ENCODE measurements around the gene MTA1. TPM values are rescaled to one million over a fixed set of nuclear protein-coding genes. Genes with fewer than 3 reads are reported as not detected.

The MTA1 gene
- polyA plus RNA-seq, 2 of the 4 experiments (the other 2 are of a cell fraction) = 46.8 to 86.7 TPM

GRCh38 chr14:105430565-105430964 lies 10.9 kb downstream of the MTA1 start (continued):
- TF ChIP-seq SMC3 (IDR thresholded peaks at IDR 0.05) = no peak
- TF ChIP-seq POLR2A (IDR thresholded peaks at IDR 0.05; ENCODE audit: low read length) = no peak

GRCh38 chr14:105431256-105431655 lies 11.6 kb downstream of the MTA1 start:
- POLR2A ChIA-PET = interaction anchor here (1.2 kb wide), 1 partner anchor 49 kb away, joined by 3 read pairs; no protein-coding TSS in a partner anchor
- H3K4me2 ChIP-seq = peak overlapping the region; percentile 33; the same call in 1 of the 3 replicates
- TF ChIP-seq CHD2 (IDR thresholded peaks at IDR 0.05; ENCODE audit: low read length, partially characterized antibody) (no peak), HEYL (CRISPR knock-in tag; IDR thresholded peaks at IDR 0.05) (no peak), NFE2L2 (conservative IDR thresholded peaks at IDR 0.05; ENCODE audit: low read length) (no peak), ELK1 (IDR thresholded peaks at IDR 0.05; ENCODE audit: low read depth, low read length) (no peak), BHLHE40 (IDR thresholded peaks at IDR 0.05; ENCODE audit: low read depth, low read length) (no peak), MAZ (IDR thresholded peaks at IDR 0.05; ENCODE audit: borderline replicate concordance, low read depth, low read length) (no peak), BCL3 (IDR thresholded peaks at IDR 0.05) (no peak)
- ATAC-seq = no peak
- H3K9me3 ChIP-seq = no peaks in the 10 kb centered on the region
- 93% methylated on average over 1 of the region's 1 CpG for WGBS (ENCODE audit: missing lambda C conversion rate)
- H3K4me3 ChIP-seq = no peak overlapping the region
- no peak for FAIRE-seq
- no peak for DNase-seq (ENCODE audit: low read depth in 1 of 2, low spot score in 1 of 2)
- peak overlapping the region in 1 of 2 experiments; percentile 39; a peak in 3 of 6 replicates for H3K27ac ChIP-seq
- CTCF ChIA-PET = interaction anchor here (1.2 to 3.7 kb wide), 6 partner anchors 9 to 98 kb away, joined by 3 to 15 read pairs (median 8); no protein-coding TSS in a partner anchor
- peaks cover 23% of the 10 kb centered on the region for H3K4me1 ChIP-seq

- no peak for TF ChIP-seq PBX3 (IDR thresholded peaks at IDR 0.05)
- DNase-seq (ENCODE audit: low read depth in 1 of 2, low spot score in 1 of 2) (no peak), ATAC-seq (no peak), FAIRE-seq (no peak)
- Histone ChIP-seq H3K4me3 (no peak overlapping the region), H3K9me3 (no peaks in the 10 kb centered on the region), H3K27ac (no peak overlapping the region), H3K4me1 (peaks cover 23% of the 10 kb centered on the region), H3K4me2 (no peak overlapping the region)
- ChIA-PET POLR2A (no interaction called here), CTCF (interaction anchor here (1.5 to 4.3 kb wide), 6 partner anchors 10 to 62 kb away, joined by 3 to 17 read pairs (median 13); no protein-coding TSS in a partner anchor)
- WGBS (ENCODE audit: missing lambda C conversion rate) = 92% methylated on average over 12 of the region's 12 CpGs
Measured at GRCh38 chr14:105432657-105433056, 13.0 kb downstream of the MTA1 start.

- Histone ChIP-seq H3K27ac (no peak overlapping the region), H3K4me1 (peaks cover 23% of the 10 kb centered on the region), H3K9me3 (no peaks in the 10 kb centered on the region), H3K4me2 (no peak overlapping the region), H3K4me3 (no peak overlapping the region)
- 86% methylated on average over 17 of the region's 17 CpGs for WGBS (ENCODE audit: missing lambda C conversion rate)
- DNase-seq (ENCODE audit: low read depth in 1 of 2, low spot score in 1 of 2) (no peak), FAIRE-seq (no peak), ATAC-seq (no peak; a peak in 1 of 6 replicates)
- CTCF ChIA-PET = interaction anchor here (0.7 to 4.3 kb wide), 8 partner anchors 9 to 64 kb away, joined by 3 to 18 read pairs (median 10); no protein-coding TSS in a partner anchor
- no peak for TF ChIP-seq MAZ (IDR thresholded peaks at IDR 0.05; ENCODE audit: borderline replicate concordance, low read depth, low read length)
- TF ChIP-seq HEYL (CRISPR knock-in tag; IDR thresholded peaks at IDR 0.05) = no peak
- TF ChIP-seq NR3C1 (IDR thresholded peaks at IDR 0.05) = no peak
- no peak for TF ChIP-seq GATA3 (IDR thresholded peaks at IDR 0.05; ENCODE audit: borderline replicate concordance)
- no peak for TF ChIP-seq HOXA7 (CRISPR knock-in tag; IDR thresholded peaks at IDR 0.05)
- no peak for TF ChIP-seq BHLHE40 (IDR thresholded peaks at IDR 0.05; ENCODE audit: low read depth, low read length)
- no peak for TF ChIP-seq POLR2AphosphoS2 (conservative IDR thresholded peaks at IDR 0.05; ENCODE audit: low read length)
- TF ChIP-seq CEBPB (IDR thresholded peaks at IDR 0.05) = no peak
- no peak for TF ChIP-seq ESRRA (IDR thresholded peaks at IDR 0.05; ENCODE audit: borderline replicate concordance, low read length)
- no peak for TF ChIP-seq ATOH8 (CRISPR knock-in tag; IDR thresholded peaks at IDR 0.05; ENCODE audit: low read depth)
- TF ChIP-seq ELK1 (IDR thresholded peaks at IDR 0.05; ENCODE audit: low read depth, low read length) = no peak
- no peak for TF ChIP-seq HOXB5 (CRISPR knock-in tag; IDR thresholded peaks at IDR 0.05)
- TF ChIP-seq FOSB (CRISPR knock-in tag; IDR thresholded peaks at IDR 0.05) = no peak
- no peak for TF ChIP-seq JUN (IDR thresholded peaks at IDR 0.05)
- no peak for TF ChIP-seq MYC (IDR thresholded peaks at IDR 0.05; ENCODE audit: borderline replicate concordance, low read length)
- no peak for TF ChIP-seq KDM5A (IDR thresholded peaks at IDR 0.05)
- TF ChIP-seq SREBF2 (IDR thresholded peaks at IDR 0.05) = no peak
- TF ChIP-seq CBX2 (IDR thresholded peaks at IDR 0.05; ENCODE audit: borderline replicate concordance, low read depth) = no peak
- no peak for TF ChIP-seq POLR2A (IDR thresholded peaks at IDR 0.05; ENCODE audit: low read length)
- POLR2A ChIA-PET = no interaction called here
Measured at GRCh38 chr14:105433161-105433605, 13.6 kb downstream of the MTA1 start.
